Natural killer cell treated with Interleukin-12 subunit alpha and Interleukin-12 subunit beta and Interleukin-15 and Interleukin-18, amount 100 ng/mL, for 72 hours (primary cell): ENCODE measurements around the gene CFHR2. TPM values are rescaled to one million over a fixed set of nuclear protein-coding genes. Genes with fewer than 3 reads are reported as not detected.
"Not testable (repeated sequence)": the region's sequence is repeated elsewhere in the genome, so short reads cannot be mapped to it uniquely, and the experiment has no call there.

Source experiments
- ATAC-seq, 2 donors: fragments of 150-1000 bp; cut with Tn5 transposase in 1 of 2; sonication (Bioruptor Pico), chemical (Tn5 transposase) in 1 of 2; 2 replicates each; pipeline ENCODE4 v1.10.0; 2021
- DNase-seq: peaks from one replicate; pipeline ENCODE4 v3.0.0; 2022; ENCODE audit warnings: low spot score
- H3K27ac Mint-ChIP-seq, 2 donors: 1 replicate in 1 of 2; 2 replicates in 1 of 2; pipeline ENCODE4 v1.8.0; 2022; ENCODE audit warnings: mixed read lengths in 2 of 2, mild to moderate bottlenecking in 1 of 2, moderate library complexity in 1 of 2
- H3K27me3 Mint-ChIP-seq, 2 donors: 1 replicate in 1 of 2; 2 replicates in 1 of 2; pipeline ENCODE4 v1.8.0; 2022; ENCODE audit warnings: mixed read lengths in 2 of 2
- H3K36me3 Mint-ChIP-seq: one replicate; pipeline ENCODE4 v1.8.0; 2022; ENCODE audit warnings: mixed read lengths
- H3K4me1 Mint-ChIP-seq, 2 donors: 1 replicate in 1 of 2; 2 replicates in 1 of 2; pipeline ENCODE4 v1.8.0; 2022; ENCODE audit warnings: low read depth in 2 of 2, mixed read lengths in 2 of 2, mild to moderate bottlenecking in 1 of 2
- H3K4me3 Mint-ChIP-seq: one replicate; pipeline ENCODE4 v1.8.0; 2022; ENCODE audit warnings: mixed read lengths
- H3K9me3 Mint-ChIP-seq: 2 replicates; pipeline ENCODE4 v1.8.0; 2022; ENCODE audit warnings: mixed read lengths
- total RNA-seq, 2 donors: library from RNA; stranded (reverse); gene quantifications; one replicate each; pipeline ENCODE4 v1.2.3, GENCODE V29; 2022

CFHR2 gene
- total RNA-seq, 2 donors from 2014 or later, result not detected

DNA sequence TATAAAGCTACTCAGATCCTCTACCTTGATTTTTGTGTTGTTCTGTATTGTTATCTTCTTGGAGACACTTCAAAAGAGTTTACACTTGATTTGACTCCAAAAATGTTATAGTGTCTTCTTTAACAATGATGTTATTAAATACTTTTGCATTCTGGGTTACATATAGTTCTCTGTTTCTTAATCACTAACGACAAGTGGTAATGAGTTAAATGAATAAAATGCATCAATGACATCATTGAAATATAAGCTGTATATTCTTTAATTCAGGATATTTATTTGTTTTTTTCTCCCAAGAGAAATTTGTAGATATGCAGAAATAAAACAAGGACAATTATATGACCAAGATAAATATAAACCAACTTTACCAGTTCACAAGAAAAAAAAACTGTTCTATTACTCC, 26.6 kb downstream of the CFHR2 start:
- H3K36me3 Mint-ChIP-seq, result no peaks in the 10 kb centered on the region
- H3K27me3 Mint-ChIP-seq, result no peaks in the 10 kb centered on the region

GRCh38 chr1:196976278-196976677, 32.7 kb downstream of the CFHR2 start:
- no peak for ATAC-seq
- Mint-ChIP-seq H3K9me3 (no peaks in the 10 kb centered on the region), H3K4me1 (no peaks in the 10 kb centered on the region), H3K27me3 (no peaks in the 10 kb centered on the region), H3K36me3 (no peaks in the 10 kb centered on the region), H3K4me3 (no peak overlapping the region), H3K27ac (no peak overlapping the region)
- no peak for DNase-seq

More for the DNA sequence above, 26.6 kb downstream of the CFHR2 start:
- ATAC-seq (no peak), DNase-seq (no peak)
- Mint-ChIP-seq H3K9me3 (peaks cover 2% of the 10 kb centered on the region), H3K27ac (no peak overlapping the region), H3K4me3 (no peak overlapping the region), H3K4me1 (no peaks in the 10 kb centered on the region)

- no peaks in the 10 kb centered on the region for H3K27me3 Mint-ChIP-seq
- no peaks in the 10 kb centered on the region for H3K9me3 Mint-ChIP-seq
- H3K36me3 Mint-ChIP-seq, result no peaks in the 10 kb centered on the region
- no peak within 1 kb of the TSS for H3K4me3 Mint-ChIP-seq
- ATAC-seq (no peak), DNase-seq (no peak)
- H3K27ac Mint-ChIP-seq, result no peak within 1 kb of the TSS
- no peaks in the 10 kb centered on the region for H3K4me1 Mint-ChIP-seq
Measured at GRCh38 chr1:196977278-196977677, 33.7 kb downstream of the CFHR2 start, which contains the start of gene CFHR5. Gene CFHR5 (plus strand): TSS chr1:196977556. CDS start chr1:196977665, 109 bp downstream.

DNA sequence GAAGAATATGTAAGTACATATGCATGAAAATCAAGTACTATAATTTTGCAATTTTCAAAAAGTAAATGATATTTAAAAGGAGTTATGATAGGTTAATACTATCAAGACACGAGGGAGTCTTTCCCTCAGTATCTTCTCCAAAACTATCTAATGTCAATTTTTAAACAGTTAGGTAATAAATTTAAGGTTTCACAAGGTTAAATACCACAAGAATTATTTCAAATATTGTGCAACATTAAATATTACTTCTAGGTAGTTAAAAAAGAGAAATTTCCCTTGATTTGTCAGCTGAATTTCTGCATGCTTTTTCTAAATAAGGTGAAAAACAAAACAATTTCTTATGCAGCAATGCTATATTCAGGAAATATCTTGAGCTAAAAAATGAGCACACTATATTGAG, 37.3 kb downstream of the CFHR2 start:
- DNase-seq (no peak), ATAC-seq (no peak)
- Mint-ChIP-seq H3K4me3 (no peak overlapping the region), H3K9me3 (peaks cover 3% of the 10 kb centered on the region), H3K27me3 (no peaks in the 10 kb centered on the region), H3K4me1 (no peaks in the 10 kb centered on the region), H3K36me3 (no peaks in the 10 kb centered on the region), H3K27ac (no peak overlapping the region)

DNA sequence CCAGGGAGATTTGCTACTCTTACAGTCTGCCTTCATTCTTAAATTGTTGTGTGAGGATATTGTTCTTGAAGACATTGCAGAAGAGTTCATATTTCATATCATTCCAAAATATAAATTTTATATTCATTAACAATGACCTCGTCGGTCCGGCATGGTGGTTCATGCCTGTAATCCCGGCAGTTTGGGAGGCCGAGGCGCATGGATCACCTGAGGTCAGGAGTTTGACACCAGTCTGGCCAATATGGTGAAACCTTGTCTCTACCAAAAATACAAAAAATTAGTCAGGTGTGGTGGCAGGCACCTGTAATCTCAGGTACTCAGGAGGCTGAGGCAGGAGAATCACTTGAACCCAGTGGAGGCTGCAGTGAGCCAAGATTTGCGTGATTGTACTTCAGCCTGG, 38.7 kb downstream of the CFHR2 start:
- H3K27me3 Mint-ChIP-seq, H3K36me3 Mint-ChIP-seq, H3K9me3 Mint-ChIP-seq, H3K27ac Mint-ChIP-seq, H3K4me3 Mint-ChIP-seq, H3K4me1 Mint-ChIP-seq, DNase-seq, ATAC-seq: not testable (repeated sequence)

DNA sequence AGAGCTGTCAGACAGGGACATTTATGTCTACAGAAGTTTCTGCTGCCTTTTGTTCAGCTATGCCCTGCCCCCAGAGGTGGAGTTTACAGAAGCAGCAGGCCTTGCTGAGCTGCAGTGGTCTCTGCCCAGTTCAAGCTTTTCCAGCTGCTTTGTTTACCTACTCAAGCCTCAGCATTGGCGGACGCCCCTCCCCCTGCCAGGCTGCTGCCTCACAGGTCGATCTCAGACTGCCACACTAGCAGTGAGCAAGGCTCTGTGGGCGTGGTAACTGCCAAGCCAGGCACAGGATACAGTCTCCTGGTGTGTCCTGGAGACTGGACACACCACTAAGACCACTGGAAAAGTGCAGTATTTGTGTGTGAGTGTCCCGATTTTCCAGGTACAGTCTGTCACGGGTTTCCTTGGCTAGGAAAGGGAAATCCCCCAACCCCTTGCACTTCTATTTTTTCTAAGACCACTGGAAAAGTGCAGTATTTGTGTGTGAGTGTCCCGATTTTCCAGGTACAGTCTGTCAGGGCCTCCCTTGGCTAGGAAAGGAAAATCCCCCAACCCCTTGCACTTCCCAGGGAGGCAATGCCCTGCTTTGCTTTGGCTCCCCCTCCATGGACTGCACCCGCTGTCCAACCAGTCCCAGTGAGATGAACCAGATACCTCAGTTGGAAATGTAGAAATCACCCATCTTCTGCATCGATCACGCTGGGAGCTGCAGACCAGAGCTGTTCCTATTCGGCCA, 48.5 kb downstream of the CFHR2 start:
- not testable (repeated sequence) for H3K4me1 Mint-ChIP-seq, H3K27ac Mint-ChIP-seq, H3K4me3 Mint-ChIP-seq, H3K27me3 Mint-ChIP-seq, ATAC-seq, H3K36me3 Mint-ChIP-seq, DNase-seq
- peaks cover 11% of the 10 kb centered on the region for H3K9me3 Mint-ChIP-seq

DNA sequence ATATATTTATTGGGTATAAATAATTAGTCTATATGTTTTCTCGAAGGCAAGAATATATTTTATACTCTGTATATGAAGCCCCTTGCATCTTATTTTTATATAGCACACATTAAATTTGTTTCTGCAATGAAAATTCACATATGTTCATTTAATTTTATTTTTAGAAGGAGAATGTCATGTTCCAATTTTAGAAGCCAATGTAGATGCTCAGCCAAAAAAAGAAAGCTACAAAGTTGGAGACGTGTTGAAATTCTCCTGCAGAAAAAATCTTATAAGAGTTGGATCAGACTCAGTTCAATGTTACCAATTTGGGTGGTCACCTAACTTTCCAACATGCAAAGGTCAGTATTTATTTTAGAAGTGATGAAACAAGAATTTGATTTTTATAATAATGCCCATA, 50.4 kb downstream of the CFHR2 start:
- no peak for ATAC-seq
- no peaks in the 10 kb centered on the region for H3K4me1 Mint-ChIP-seq
- no peak overlapping the region for H3K27ac Mint-ChIP-seq
- no peak overlapping the region for H3K4me3 Mint-ChIP-seq
- no peaks in the 10 kb centered on the region for H3K27me3 Mint-ChIP-seq
- H3K9me3 Mint-ChIP-seq, result peaks cover 11% of the 10 kb centered on the region
- no peak for DNase-seq
- no peaks in the 10 kb centered on the region for H3K36me3 Mint-ChIP-seq

DNA sequence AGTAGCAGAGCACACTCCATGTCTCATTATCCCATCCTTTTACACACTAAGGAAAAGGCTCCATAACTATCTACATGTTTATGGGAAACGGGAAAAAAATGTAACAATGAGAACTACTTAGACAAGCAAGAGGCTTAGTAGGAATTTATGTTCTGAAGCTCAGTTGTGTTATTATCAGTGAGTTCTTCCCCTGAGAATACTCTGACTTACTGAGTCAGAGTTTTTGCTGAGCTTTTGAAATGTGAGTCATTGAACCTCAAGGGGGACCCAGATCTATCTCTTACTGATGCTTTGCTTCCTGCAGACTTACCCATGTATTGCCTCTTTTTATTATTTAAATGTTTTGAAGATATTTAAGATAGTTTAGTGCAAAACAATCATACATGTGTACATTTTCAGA, 53.9 kb downstream of the CFHR2 start:
- Mint-ChIP-seq H3K4me1 (no peaks in the 10 kb centered on the region), H3K9me3 (no peaks in the 10 kb centered on the region), H3K4me3 (no peak overlapping the region), H3K27me3 (no peaks in the 10 kb centered on the region), H3K27ac (no peak overlapping the region), H3K36me3 (no peaks in the 10 kb centered on the region)
- ATAC-seq (no peak), DNase-seq (no peak)

GRCh38 chr1:197001828-197002227, 58.3 kb downstream of the CFHR2 start:
- H3K36me3 Mint-ChIP-seq, result no peaks in the 10 kb centered on the region
- H3K27ac Mint-ChIP-seq, result no peak overlapping the region
- no peak for ATAC-seq
- no peaks in the 10 kb centered on the region for H3K4me1 Mint-ChIP-seq
- no peaks in the 10 kb centered on the region for H3K9me3 Mint-ChIP-seq
- H3K27me3 Mint-ChIP-seq, result no peaks in the 10 kb centered on the region
- no peak overlapping the region for H3K4me3 Mint-ChIP-seq
- DNase-seq, result no peak

DNA sequence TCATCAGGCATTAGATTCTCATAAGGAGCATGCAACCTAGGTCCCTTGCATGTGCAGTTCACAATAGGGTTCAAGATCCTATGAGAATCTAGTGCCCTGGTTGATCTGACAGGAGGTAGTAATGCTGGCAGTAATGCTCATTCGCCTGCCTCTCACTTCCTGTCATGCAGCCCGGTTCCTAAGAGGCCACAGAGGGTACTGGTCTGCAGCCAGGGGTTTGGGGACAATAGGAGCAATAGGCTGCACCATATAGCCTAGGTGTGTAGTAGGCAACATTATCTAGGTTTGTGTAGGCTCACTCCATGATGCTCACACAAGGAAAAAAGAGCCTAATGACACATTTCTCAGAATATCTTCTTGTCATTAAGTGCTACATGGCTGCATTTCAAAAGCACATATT, 59.6 kb downstream of the CFHR2 start:
- Mint-ChIP-seq H3K9me3 (no peaks in the 10 kb centered on the region), H3K27me3 (no peaks in the 10 kb centered on the region)

GRCh38 chr1:197008861-197009260, 65.3 kb downstream of the CFHR2 start:
- no peak for ATAC-seq
- DNase-seq, result no peak
- H3K36me3 Mint-ChIP-seq, result peaks cover 6% of the 10 kb centered on the region
- peaks cover 8% of the 10 kb centered on the region for H3K9me3 Mint-ChIP-seq
- H3K27ac Mint-ChIP-seq, result no peak overlapping the region
- H3K4me3 Mint-ChIP-seq, result no peak overlapping the region
- no peaks in the 10 kb centered on the region for H3K4me1 Mint-ChIP-seq
- no peaks in the 10 kb centered on the region for H3K27me3 Mint-ChIP-seq

More for the DNA sequence above, 59.6 kb downstream of the CFHR2 start:
- no peaks in the 10 kb centered on the region for H3K4me1 Mint-ChIP-seq
- H3K27ac Mint-ChIP-seq, result no peak overlapping the region
- no peak overlapping the region for H3K4me3 Mint-ChIP-seq
- no peak for ATAC-seq
- H3K36me3 Mint-ChIP-seq, result no peaks in the 10 kb centered on the region
- DNase-seq, result no peak

Other genes starting within 250 kb of the CFHR2 start
- not detected for gene CFHR3, start 168.9 kb upstream of the CFHR2 start, total RNA-seq
- gene CFHR1, start 124.0 kb upstream of the CFHR2 start, total RNA-seq, result not detected
- gene CFHR4, start 55.7 kb upstream of the CFHR2 start, total RNA-seq, result not detected
- gene CFHR5, start 33.8 kb downstream of the CFHR2 start, total RNA-seq, result not detected
- not detected for gene F13B, start 123.5 kb downstream of the CFHR2 start, total RNA-seq
- gene ASPM, start 202.9 kb downstream of the CFHR2 start, total RNA-seq, result 10 to 100 TPM; 17.6 to 40.7 TPM